ENCODE measurements around the gene KLHL12.

GRCh38 chr1:202958544-202959275 is 31.7 kb upstream of the KLHL12 start:
- TF ChIP-seq CTCF (IDR thresholded peaks at IDR 0.05; ENCODE audit: insufficient read depth, low read depth, low read length) (no peak), EZH2 (IDR thresholded peaks at IDR 0.05; ENCODE audit: insufficient read depth, low read length) (no peak)

All from astrocyte (in vitro differentiated cells and primary cell).